NCI-H1092 treated with DMSO at 0.1 percent for 48 hours (cell line): Measurements from ENCODE around the gene CDK11A.
"Not testable (repeated sequence)": the region's sequence is repeated elsewhere in the genome, so short reads cannot be mapped to it uniquely, and the experiment has no call there.

ENCODE experiments used
- DNase-seq: peaks from one replicate; lab custom pipeline; 2025; lab: John Stamatoyannopoulos, UW

Gene CDK11A

DNA sequence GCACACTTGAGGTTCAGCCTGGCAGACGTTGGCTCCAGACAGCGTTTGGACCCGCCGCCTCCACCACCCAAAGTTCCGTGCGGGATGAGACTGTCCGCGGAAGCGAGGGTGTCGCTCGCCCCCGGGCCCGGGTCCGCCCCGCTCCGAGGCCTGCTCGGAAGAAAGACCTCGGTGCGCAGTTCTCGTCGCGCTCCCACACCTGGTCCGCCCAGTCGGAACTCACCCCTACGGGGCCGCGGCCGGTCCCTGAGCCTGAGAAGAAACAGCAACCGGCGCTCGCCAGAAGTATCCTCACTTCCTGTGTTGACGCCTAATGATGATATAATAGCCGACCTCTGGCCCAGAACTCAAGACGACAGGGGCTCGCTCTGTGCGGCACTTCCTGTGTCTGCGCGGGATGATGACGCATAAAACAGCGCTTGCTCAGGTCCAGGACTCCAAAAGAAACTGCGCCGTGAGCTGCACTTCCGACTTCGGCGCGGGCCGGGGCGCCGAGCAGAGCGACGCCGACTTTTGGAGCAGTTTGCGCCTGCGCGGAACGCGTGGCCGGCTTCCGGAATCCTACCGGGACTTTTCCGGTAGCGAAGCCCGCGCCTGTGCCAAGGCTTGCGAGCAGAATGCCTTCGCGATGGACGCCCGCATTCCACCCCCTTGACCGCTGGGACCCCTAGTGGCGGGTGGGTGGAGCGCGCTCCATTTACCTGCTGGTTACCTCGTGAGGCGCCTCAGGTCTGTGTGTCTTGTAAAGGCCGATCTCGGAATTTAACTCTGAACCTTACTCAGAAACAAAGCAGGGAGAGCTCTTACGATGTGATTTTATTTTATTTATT, at the start of gene CDK11A:
Gene CDK11A, minus strand, starts transcription at position 323 of the 830 bp plus-strand sequence. CDS start 1,539 bp downstream, outside the sequence.
- not testable (repeated sequence) for DNase-seq

- DNase-seq: no peak
Measured at GRCh38 chr1:1773874-1774273, 49.7 kb upstream of the CDK11A start.

GRCh38 chr1:1771096-1771495, 46.9 kb upstream of the CDK11A start:
- DNase-seq: no peak

DNA sequence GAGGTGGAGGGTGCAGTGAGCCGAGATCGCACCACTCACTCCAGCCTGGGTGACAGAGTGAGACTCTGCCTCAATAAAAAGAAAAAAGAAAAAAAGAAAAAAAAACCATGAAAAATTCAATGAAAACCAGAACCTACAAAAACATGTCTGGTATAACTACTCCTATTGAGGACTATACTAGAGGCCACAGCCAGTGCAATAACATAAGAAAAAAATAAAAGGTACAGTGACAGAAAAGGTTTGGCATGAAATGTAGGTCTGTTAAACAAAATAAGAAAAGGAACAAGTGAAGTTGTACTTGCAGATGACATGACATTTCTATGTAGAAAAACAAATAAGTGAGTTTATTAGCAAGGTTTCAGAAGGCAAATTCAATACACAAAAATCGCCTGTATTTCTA, 45.9 kb upstream of the CDK11A start:
- no peak for DNase-seq

DNA sequence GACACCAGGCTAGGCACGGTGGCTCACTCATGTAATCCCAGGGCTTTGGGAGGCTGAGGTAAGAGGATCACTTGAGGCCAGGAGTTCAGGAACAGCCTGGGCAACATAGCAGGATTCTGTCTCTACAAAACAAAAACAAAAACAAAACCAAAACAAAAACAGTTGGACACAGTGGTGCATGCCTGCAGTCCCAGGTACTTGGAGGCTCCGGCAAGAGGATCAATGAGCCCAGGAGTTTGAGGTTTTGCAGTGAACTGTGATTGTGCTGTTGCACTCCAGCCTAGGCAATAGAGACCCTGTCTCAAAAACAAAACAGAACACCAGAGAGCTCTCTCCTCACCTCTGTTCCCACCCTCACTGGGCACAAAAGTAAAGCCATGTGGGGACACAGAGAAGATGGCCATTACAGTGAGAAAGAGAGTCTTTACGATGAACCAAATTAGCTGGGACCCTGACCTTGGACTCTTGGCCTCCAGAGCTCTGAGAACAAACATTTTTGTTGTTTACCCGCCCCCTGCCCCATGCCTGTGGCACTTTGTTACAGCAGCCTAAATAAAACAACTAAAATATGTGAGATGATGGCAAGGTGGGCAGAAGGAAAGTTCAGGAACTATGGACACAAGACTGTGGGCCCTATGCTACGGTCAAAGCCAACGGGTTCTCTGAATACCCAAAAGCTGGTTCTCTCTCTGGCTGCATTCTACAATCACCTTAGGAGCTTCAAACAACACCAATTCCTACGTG, 44.3 kb upstream of the CDK11A start:
- DNase-seq: no peak

- no peak for DNase-seq
Measured at GRCh38 chr1:1764876-1765470, 40.8 kb upstream of the CDK11A start.

- no peak for DNase-seq
Measured at GRCh38 chr1:1763657-1764621, 39.8 kb upstream of the CDK11A start.

- DNase-seq: no peak
Measured at GRCh38 chr1:1761504-1762376, 37.6 kb upstream of the CDK11A start.

DNA sequence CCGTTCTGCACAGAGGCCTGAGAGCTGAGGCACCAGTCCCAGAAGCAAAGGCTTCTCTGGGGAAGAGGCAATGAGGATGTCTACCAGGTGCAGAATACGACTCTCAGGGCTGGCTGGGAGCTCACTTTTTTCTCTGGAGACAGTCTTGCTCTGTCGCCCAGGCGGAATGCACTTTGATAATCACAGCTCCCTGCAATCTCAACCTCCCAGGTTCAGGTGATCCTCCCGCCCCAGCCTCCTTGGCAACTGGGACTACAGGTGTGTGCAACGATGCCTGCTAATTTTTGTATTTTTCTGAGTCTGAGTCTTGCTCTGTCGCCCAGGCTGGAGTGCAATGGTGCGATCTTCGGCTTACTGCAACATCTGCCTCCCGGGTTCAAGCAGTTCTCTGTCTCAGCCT, 36.6 kb upstream of the CDK11A start:
- no peak for DNase-seq

GRCh38 chr1:1760345-1760650, 36.1 kb upstream of the CDK11A start:
- DNase-seq: no peak

- no peak for DNase-seq
Measured at GRCh38 chr1:1759456-1760344, 35.5 kb upstream of the CDK11A start.

DNA sequence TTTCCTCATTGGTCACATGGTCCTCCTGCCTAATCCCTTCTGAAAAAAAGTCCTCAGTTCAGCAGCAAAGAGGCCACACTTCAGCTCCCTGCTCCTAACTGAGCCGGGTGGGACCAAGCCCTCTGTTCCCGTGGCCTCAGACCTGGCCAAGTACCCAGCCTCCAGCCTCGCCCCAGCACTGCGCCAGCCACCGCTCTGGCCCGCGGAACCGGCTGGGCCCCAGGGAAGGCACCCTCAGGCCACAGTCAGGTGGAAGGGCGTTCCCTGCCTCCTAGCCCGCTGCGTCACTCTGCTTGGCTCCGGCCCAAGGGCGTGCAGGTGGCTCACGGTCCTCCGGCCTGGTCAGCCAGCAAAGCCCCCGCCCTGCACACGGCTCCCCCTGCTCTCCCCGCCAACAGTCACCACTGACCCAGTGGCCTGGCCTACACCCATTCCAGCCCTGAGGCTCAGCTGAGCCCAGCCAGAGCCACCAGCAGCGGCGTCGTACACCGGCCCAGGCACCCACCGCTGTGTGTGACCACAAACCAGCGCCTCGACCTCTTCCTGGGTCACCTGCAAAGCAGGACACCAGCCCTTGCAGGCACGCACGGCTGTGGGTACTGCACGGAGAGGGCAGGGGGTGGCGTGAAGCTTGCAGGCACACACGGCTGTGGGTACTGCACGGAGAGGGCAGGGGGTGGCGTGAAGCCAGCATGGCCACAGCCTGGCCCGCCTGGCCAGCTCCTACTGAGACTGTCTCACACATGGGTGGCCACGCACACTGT, 34.7 kb upstream of the CDK11A start:
- DNase-seq: no peak

- DNase-seq: no peak
Measured at GRCh38 chr1:1758059-1758621, 34.0 kb upstream of the CDK11A start.

DNA sequence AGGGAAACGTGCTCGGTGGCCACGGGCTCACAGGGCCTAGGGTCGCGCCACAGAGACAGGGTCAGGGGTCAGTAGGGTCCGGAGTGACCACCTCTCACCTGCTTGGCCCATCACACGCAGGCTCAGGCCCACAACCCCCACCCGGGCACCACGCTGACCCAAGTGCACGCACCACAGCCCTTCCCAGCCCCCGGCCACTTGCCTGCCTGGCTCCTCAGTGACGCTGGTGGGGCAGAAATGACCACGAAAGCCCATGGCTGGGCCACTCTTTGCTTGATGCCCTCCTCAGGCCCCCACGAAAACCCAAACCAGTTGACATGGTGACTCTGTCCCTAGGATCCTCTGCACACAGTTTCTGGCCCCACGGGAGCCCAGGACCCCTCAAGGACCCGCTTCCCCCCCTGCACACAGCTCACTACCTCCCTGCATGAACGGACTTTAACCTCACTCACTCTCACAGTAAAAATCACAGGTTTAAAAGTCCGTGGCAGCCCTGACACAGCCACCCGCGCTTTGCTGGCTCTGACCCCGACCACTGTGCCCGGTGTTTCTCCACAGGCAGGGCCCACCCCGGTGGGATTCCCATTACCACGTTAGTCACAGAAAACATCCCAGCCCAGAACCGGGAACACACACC, 33.4 kb upstream of the CDK11A start:
- DNase-seq: no peak

GRCh38 chr1:1756661-1757421, 32.7 kb upstream of the CDK11A start:
- DNase-seq: no peak

DNA sequence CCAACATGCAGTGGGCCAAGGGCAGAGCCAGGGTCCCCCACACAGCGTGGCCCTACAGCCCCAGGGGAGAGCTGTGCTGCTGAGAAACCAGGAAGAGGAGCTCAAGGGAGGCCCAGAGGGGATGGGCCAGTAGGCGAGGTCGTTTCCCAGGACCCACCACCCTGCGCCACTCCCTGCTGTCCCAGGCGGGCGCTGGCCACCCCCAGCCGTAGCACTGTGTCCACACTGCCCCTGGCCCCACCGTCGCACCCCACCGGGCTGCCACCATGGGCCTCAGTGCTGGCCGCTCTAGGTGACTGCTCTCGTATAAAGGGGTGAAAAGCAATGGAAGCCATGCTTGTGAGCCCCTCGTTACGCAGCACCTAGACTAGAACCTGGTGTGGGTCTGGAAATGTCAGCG, 31.7 kb upstream of the CDK11A start:
- no peak for DNase-seq

GRCh38 chr1:1755426-1755825, 31.3 kb upstream of the CDK11A start:
- DNase-seq: no peak
